GM19099 (cell line): Measurements from ENCODE around the gene RNF126.

Source experiments
- POLR2A ChIP-seq: IDR thresholded peaks from 3 replicates; pipeline ENCODE4 v1.6.1; 2011; ENCODE audit warnings: low read depth; ENCODE audit not compliant: insufficient read length; ENCODE audit errors: extremely low read depth

Gene RNF126

GRCh38 chr19:662962-663681, at the start of gene RNF126:
Gene RNF126, minus strand, starts transcription at chr19:663214. Its CDS starts 93 bp downstream, at chr19:663121.
- peak; percentile 78 for TF ChIP-seq POLR2A

DNA sequence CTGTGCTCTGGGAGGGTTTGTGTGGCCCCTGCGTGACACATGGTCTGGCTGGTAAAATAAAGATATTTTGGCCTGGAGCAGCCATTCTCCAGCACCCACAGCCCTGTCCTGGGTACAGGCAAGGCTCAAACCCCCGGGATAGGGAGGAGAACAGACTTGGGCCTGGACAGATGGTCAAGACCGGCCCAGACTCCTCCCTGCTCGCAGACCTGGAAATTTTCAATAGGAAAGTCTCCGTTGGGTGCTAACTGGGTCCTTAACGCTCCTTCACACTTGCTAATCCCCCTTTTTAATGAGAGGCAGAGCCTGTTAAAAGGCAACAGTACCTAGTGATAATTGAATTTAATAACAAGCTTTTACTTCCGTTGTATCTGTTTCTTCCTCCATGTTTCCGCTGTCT, 48.2 kb upstream of the RNF126 start:
- no peak for TF ChIP-seq POLR2A

DNA sequence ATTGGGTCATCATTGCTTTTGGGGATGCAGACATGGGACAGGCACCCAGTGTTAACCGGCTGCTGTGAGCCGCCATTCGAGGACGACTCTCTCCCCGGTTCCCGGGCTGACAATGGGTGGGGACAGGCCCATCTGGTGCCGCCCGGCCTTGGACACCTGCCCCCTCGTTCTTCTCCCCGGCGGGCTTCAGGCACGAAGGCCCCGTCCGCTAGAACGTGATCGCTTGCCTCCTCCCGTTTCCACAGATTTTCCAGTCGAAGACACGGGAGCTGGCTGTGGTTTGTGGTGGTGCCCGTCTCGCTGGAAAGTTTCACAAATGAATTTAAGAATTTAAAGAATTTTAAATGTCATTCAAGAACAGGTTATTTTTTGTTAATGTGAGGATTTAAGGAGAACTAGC, 47.8 kb upstream of the RNF126 start:
- no peak for TF ChIP-seq POLR2A

- no peak for TF ChIP-seq POLR2A
These were observed 47.1 kb upstream of the RNF126 start for GRCh38 chr19:709965-710571.

- no peak for TF ChIP-seq POLR2A
These were observed 46.4 kb upstream of the RNF126 start for GRCh38 chr19:709196-709964.

DNA sequence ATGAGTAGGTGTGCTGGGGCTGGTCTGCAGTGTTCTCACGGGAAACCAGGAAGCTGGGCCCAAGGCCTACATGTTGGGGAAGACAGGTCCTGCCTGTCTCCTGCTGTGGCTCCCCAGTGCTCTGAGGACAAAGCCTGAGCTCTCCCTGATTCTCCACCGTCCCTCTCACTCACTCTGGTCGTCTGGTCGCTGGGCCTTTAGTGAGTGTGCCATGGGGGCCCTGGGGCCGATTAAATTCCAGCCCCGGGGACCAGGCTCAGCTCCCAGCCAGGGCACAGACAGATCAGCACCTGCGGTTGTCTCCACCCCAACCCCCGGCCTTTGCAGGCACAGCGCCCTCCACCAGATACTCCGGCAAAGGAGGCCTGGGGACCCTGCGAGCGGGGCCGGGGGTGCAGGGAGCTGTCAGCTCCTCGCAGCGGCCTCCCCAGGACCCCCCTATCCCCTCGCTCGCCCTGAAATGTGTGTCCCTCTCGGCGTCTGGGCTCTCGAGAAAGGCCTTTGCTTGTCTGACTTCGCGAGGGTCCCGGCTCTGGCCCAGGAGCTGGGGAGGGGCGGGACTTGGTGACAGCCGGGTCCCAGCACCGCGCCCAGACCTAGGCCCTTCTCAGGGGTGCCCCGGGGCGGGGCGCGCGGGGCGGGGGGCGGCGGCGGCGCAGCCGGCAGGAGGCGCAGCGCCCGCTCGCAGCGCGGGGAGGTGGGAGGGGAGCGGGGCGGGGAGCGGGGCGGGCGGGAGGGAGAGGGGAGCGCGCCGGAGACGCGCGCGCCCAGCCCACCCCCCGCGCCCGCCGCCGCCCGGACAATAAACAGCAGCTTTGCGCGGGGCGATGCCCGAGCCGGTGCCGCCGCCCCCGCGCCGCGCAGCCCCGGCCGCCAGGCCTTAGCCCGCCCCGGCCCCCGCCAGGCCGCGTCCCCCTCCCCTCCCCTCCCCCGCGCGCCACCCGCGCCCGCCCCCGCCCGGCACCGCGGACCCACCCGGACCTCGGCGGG, 45.4 kb upstream of the RNF126 start, which contains the start of gene PALM:
PALM (plus strand) TSS at position 782 of the 990 bp plus-strand sequence. CDS start 212 bp downstream, outside the sequence.
- TF ChIP-seq POLR2A: no peak

DNA sequence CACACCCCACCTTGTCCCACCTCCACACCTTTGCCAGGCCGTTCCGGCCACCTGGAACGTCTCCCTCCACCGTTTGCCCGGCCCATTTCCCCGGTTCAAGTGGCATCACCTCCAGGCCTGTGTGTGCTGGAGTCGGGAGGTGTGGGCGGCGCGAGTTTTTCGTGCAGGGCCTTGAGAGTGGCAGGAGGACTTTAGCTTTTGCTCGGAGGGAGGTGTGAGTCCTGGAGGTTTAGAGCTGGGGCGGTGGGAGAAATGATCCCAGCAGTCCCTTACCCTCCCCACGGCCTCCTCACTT, 41.4 kb upstream of the RNF126 start:
- no peak for TF ChIP-seq POLR2A

GRCh38 chr19:703651-704446, 40.8 kb upstream of the RNF126 start:
- no peak for TF ChIP-seq POLR2A

- no peak for TF ChIP-seq POLR2A
These were observed 40.3 kb upstream of the RNF126 start for GRCh38 chr19:703329-703650.

DNA sequence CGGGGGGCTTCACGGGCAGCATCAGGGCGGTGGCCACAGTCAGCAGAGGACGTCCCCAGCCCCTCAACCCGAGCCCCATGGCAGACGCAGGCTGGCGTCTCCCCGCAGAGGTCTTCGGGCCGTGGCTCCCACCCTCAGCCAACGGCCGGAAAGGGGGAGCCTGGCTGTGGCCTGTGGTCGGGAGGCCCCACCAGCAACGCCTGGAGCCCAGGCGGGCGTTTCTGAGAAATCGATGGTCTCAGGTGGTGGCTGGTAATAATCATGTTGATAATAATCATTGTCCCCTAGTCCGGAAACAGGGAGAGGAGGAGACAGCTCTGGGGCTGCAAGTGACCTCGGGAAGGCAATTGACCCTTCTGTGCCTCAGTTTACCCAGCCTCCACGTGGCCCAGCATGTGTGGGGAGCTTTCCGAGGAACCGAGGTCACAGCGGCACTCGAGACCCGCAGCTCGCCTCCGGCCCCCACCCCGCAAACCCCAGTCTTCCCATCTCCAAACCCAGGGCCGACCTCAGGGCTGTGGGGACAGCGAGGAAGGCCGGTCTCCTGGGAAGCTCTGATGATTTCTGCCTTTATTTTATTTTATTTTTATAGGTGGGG, 32.4 kb upstream of the RNF126 start, which contains the start of gene PRSS57:
PRSS57 (minus strand) TSS at position 101 of the 598 bp plus-strand sequence; CDS start at position 79, 22 bp downstream.
- TF ChIP-seq POLR2A: no peak

GRCh38 chr19:694481-695351, 31.7 kb upstream of the RNF126 start:
- TF ChIP-seq POLR2A: no peak

DNA sequence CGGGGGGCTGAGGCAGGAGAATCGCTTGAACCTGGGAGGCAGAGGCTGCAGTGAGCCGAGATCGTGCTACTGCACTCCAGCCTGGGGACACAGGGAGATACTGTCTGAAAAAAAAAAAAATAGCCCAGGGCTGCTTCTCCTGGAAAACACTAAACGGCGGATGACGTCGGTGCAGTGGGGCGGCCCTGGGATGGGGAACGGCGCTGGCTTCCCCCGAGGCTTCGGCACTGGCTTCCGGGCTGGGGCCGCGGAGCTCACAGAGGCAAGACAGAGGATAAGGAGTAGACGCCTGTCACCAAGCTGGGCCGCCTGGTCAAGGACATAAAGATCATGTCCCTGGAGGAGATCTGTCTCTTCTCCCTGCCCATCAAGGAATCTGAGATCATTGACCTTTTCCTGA, 27.2 kb upstream of the RNF126 start:
- TF ChIP-seq POLR2A: no peak

DNA sequence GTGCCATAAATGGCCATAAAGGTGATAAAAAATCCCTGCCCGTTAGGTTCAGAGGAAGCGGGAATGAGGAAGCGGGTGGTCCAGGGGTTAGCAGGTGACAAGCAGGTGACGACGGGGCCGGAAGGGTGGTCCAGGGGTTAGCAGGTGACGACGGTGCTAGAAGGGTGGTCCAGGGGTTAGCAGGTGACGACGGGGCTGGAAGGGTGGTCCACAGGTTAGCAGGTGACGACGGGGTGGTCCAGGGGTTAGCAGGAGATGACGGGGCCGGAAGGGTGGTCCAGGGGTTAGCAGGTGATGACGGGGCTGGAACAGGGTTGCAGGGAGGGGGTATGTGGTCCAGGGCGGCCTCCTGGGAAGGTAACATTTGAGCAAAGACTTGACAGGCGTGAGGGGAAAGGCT, 26.0 kb upstream of the RNF126 start:
- no peak for TF ChIP-seq POLR2A
